GM23338 (cell line): ENCODE results near the gene RFX3. TPM values are rescaled to one million over a fixed set of nuclear protein-coding genes. Genes with fewer than 3 reads are reported as not detected.

Experiments
- ATAC-seq: fragments of 200-7000 bp; cut with Tn5 transposase; 3 replicates; pipeline ENCODE4 v1.9.1; 2020
- DNase-seq: peaks from one replicate; pipeline ENCODE4 v3.0.0-alpha.2; 2015; ENCODE audit warnings: low spot score
- H2AFZ ChIP-seq: fragments of 200-600 bp; sonication (generic); 2 replicates; pipeline ENCODE4 v1.8.0; 2016; ENCODE audit warnings: antibody characterized with exemption, mild to moderate bottlenecking, moderate library complexity
- H3F3A ChIP-seq: fragments of 200-600 bp; sonication (generic); replicated peaks from 2 replicates; pipeline ENCODE4 v1.8.0; 2017; ENCODE audit warnings: antibody characterized with exemption, mixed run types, low read depth
- H3K27ac ChIP-seq: fragments of 200-600 bp; sonication (generic); 2 replicates; pipeline ENCODE4 v1.6.1; 2016; ENCODE audit warnings: low read depth
- H3K27me3 ChIP-seq: fragments of 200-600 bp; sonication (generic); 2 replicates; pipeline ENCODE4 v1.8.0; 2016; ENCODE audit warnings: mild to moderate bottlenecking, mixed run types, moderate library complexity; ENCODE audit not compliant: insufficient read depth
- H3K36me3 ChIP-seq: fragments of 200-600 bp; sonication (generic); 2 replicates; pipeline ENCODE4 v1.8.0; 2016; ENCODE audit warnings: mild to moderate bottlenecking; ENCODE audit not compliant: insufficient read depth
- H3K4me1 ChIP-seq: fragments of 200-600 bp; sonication (generic); 2 replicates; pipeline ENCODE4 v1.8.0; 2016; ENCODE audit warnings: mild to moderate bottlenecking, moderate library complexity; ENCODE audit not compliant: insufficient read depth
- H3K4me2 ChIP-seq: fragments of 200-600 bp; sonication (generic); 2 replicates; pipeline ENCODE4 v1.7.1; 2017; ENCODE audit warnings: mixed run types
- H3K4me3 ChIP-seq: fragments of 200-600 bp; sonication (generic); 2 replicates; pipeline ENCODE4 v1.6.1; 2016; ENCODE audit warnings: mixed run types
- H3K79me2 ChIP-seq: fragments of 200-600 bp; sonication (generic); replicated peaks from 2 replicates; pipeline ENCODE4 v1.8.0; 2017; ENCODE audit warnings: mild to moderate bottlenecking; ENCODE audit not compliant: insufficient read depth
- H3K9me2 ChIP-seq: fragments of 200-600 bp; sonication (generic); 2 replicates; pipeline ENCODE4 v1.8.0; 2017; ENCODE audit not compliant: insufficient read depth
- H4K20me1 ChIP-seq: fragments of 200-600 bp; sonication (generic); replicated peaks from 2 replicates; pipeline ENCODE4 v1.8.0; 2017; ENCODE audit warnings: mild to moderate bottlenecking; ENCODE audit not compliant: insufficient read depth
- H3K27ac Mint-ChIP-seq: 2 replicates; pipeline ENCODE4 v1.8.0; 2020; ENCODE audit warnings: inconsistent platforms, mild to moderate bottlenecking, moderate library complexity, mixed read lengths
- H3K27me3 Mint-ChIP-seq: 3 replicates; pipeline ENCODE4 v1.8.0; 2022; ENCODE audit warnings: low read depth, mild to moderate bottlenecking, moderate library complexity, mixed read lengths, inconsistent platforms; ENCODE audit not compliant: insufficient read depth, poor library complexity
- H3K36me3 Mint-ChIP-seq: 3 replicates; pipeline ENCODE4 v1.8.0; 2021; ENCODE audit warnings: low read depth, mild to moderate bottlenecking, inconsistent platforms, moderate library complexity, mixed read lengths
- H3K4me1 Mint-ChIP-seq: 3 replicates; pipeline ENCODE4 v1.8.0; 2020; ENCODE audit warnings: mild to moderate bottlenecking, inconsistent platforms, mixed read lengths
- H3K4me3 Mint-ChIP-seq: 3 replicates; pipeline ENCODE4 v1.8.0; 2021; ENCODE audit warnings: moderate library complexity, mild to moderate bottlenecking, inconsistent platforms, mixed read lengths
- H3K9me3 Mint-ChIP-seq: 3 replicates; pipeline ENCODE4 v1.8.0; 2020; ENCODE audit warnings: moderate library complexity, mild to moderate bottlenecking, inconsistent platforms, mixed read lengths
- ETS1 ChIP-seq: IDR thresholded peaks from 2 replicates; pipeline ENCODE4 v1.6.1; 2016; ENCODE audit warnings: antibody characterized with exemption
- EZH2 ChIP-seq: fragments of 200-600 bp; sonication (generic); IDR thresholded peaks from one replicate; pipeline ENCODE4 v1.8.0; 2017; ENCODE audit warnings: antibody characterized with exemption, mild to moderate bottlenecking, low read depth; ENCODE audit not compliant: unreplicated experiment
- EZH2phosphoT487 ChIP-seq: fragments of 200-600 bp; sonication (generic); IDR thresholded peaks from one replicate; pipeline ENCODE4 v1.8.1; 2018; ENCODE audit warnings: antibody characterized with exemption; ENCODE audit not compliant: unreplicated experiment
- JUNB ChIP-seq: IDR thresholded peaks from one replicate; pipeline ENCODE4 v1.6.1; 2016; ENCODE audit warnings: antibody characterized with exemption; ENCODE audit not compliant: unreplicated experiment
- NANOG ChIP-seq: IDR thresholded peaks from 2 replicates; pipeline ENCODE4 v1.6.1; 2016; ENCODE audit warnings: antibody characterized with exemption, borderline replicate concordance
- POLR2AphosphoS5 ChIP-seq: IDR thresholded peaks from 2 replicates; pipeline ENCODE4 v1.6.1; 2016; ENCODE audit warnings: antibody characterized with exemption, low read depth
- REST ChIP-seq: IDR thresholded peaks from one replicate; pipeline ENCODE4 v1.6.1; 2018; ENCODE audit warnings: antibody characterized with exemption; ENCODE audit not compliant: unreplicated experiment
- STAT1 ChIP-seq: IDR thresholded peaks from one replicate; pipeline ENCODE4 v1.6.1; 2016; ENCODE audit warnings: antibody characterized with exemption; ENCODE audit not compliant: unreplicated experiment
- ZNF331 ChIP-seq: fragments of 250-450 bp; sonication (Bioruptor Pico); IDR thresholded peaks from 2 replicates; pipeline ENCODE4 v1.5.0; 2020; ENCODE audit warnings: low read depth, mild to moderate bottlenecking, moderate library complexity
- ZNF462 ChIP-seq: fragments of 250-450 bp; sonication (Bioruptor Pico); IDR thresholded peaks from 2 replicates; pipeline ENCODE4 v1.5.0; 2020; ENCODE audit warnings: mild to moderate bottlenecking, moderate library complexity
- polyA plus RNA-seq: library from polyadenylated mRNA; unstranded; fragments of >200 nt; fragmentation: Nextera tagmentation; extraction: Ambion mirVana; gene quantifications from 2 replicates; pipeline ENCODE4 v1.2.1, GENCODE V29; 2016
- total RNA-seq: library from RNA; depleted of rRNA; stranded (reverse); fragments of >200 nt; shearing (Covaris generic); gene quantifications from 2 replicates; pipeline ENCODE4 v1.2.3, GENCODE V29; 2014

Gene RFX3
- total and polyA plus RNA-seq, 2 experiments from 2014 or later, result 9.8 to 22.1 TPM

GRCh38 chr9:3447788-3448187 is 78.0 kb downstream of the RFX3 start:
- Mint-ChIP-seq H3K27me3 (peaks cover 2% of the 10 kb centered on the region), H3K27ac (no peak overlapping the region), H3K4me1 (no peaks in the 10 kb centered on the region), H3K9me3 (0 out of 3 replicates have a peak, but pooled peaks cover 2% of the 10 kb centered on the region), H3K36me3 (no peaks in the 10 kb centered on the region; the same call in 2 of the 3 replicates), H3K4me3 (no peak overlapping the region)
- no peaks in the 10 kb centered on the region for H3K27me3 ChIP-seq
- no peaks in the 10 kb centered on the region for H3F3A ChIP-seq
- H4K20me1 ChIP-seq, result no peaks in the 10 kb centered on the region
- H2AFZ ChIP-seq, result no peak overlapping the region
- H3K27ac ChIP-seq, result no peak overlapping the region
- H3K9me2 ChIP-seq, result no peaks in the 10 kb centered on the region
- H3K36me3 ChIP-seq, result no peaks in the 10 kb centered on the region
- no peak for DNase-seq
- no peak for TF ChIP-seq JUNB
- H3K4me1 ChIP-seq, result no peaks in the 10 kb centered on the region
- no peaks in the 10 kb centered on the region for H3K79me2 ChIP-seq
- no peak for ATAC-seq
- no peak overlapping the region for H3K4me3 ChIP-seq
- H3K4me2 ChIP-seq, result no peak overlapping the region

GRCh38 chr9:3447143-3447542 is 78.7 kb downstream of the RFX3 start:
- Histone ChIP-seq H3K36me3 (no peaks in the 10 kb centered on the region), H2AFZ (no peak overlapping the region), H3K4me3 (no peak overlapping the region), H3K4me2 (no peak overlapping the region), H3K79me2 (no peaks in the 10 kb centered on the region), H3K4me1 (no peaks in the 10 kb centered on the region), H3F3A (no peaks in the 10 kb centered on the region), H4K20me1 (no peaks in the 10 kb centered on the region), H3K9me2 (no peaks in the 10 kb centered on the region), H3K27me3 (no peaks in the 10 kb centered on the region), H3K27ac (no peak overlapping the region)
- Mint-ChIP-seq H3K9me3 (0 out of 3 replicates have a peak, but pooled peaks cover 2% of the 10 kb centered on the region), H3K36me3 (no peaks in the 10 kb centered on the region; the same call in 2 of the 3 replicates), H3K4me1 (no peaks in the 10 kb centered on the region), H3K27ac (no peak overlapping the region), H3K4me3 (no peak overlapping the region), H3K27me3 (peaks cover 2% of the 10 kb centered on the region)
- DNase-seq, result no peak
- no peak for ATAC-seq
- TF ChIP-seq REST (no peak), STAT1 (no peak), NANOG (no peak), ZNF331 (no peak), ETS1 (no peak), EZH2 (no peak), POLR2AphosphoS5 (no peak), EZH2phosphoT487 (no peak), JUNB (no peak), ZNF462 (CRISPR knock-in tag) (no peak)
